GM12801 (cell line): Measurements from ENCODE around the gene MIPOL1.

ENCODE experiments used
- TF ChIP-seq, protein P1 (sequence below): IDR thresholded peaks from one replicate; pipeline ENCODE4 v1.5.1; 2011; ENCODE audit warnings: control low read depth; ENCODE audit not compliant: insufficient read length; ENCODE audit errors: extremely low read depth

Gene MIPOL1

DNA sequence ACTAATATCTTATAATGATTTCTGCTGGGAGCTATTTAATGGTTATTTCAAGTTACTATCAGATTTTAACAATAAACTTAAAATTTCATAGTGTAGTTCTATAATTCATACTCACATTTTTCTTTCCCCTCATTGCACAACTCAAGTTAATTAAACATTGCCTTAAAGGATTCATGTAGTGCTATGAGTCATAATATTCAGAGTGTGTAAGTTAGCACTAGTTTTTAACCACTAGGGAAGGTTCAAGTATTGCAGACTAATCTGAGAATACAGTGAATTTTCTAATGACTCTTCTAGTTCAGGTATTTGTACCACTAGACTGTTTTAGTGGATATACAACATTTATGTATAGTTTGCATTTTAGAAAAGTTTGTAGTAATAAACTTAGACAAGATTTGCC lies 347.4 kb downstream of the MIPOL1 start:
- TF ChIP-seq, protein P1, sequence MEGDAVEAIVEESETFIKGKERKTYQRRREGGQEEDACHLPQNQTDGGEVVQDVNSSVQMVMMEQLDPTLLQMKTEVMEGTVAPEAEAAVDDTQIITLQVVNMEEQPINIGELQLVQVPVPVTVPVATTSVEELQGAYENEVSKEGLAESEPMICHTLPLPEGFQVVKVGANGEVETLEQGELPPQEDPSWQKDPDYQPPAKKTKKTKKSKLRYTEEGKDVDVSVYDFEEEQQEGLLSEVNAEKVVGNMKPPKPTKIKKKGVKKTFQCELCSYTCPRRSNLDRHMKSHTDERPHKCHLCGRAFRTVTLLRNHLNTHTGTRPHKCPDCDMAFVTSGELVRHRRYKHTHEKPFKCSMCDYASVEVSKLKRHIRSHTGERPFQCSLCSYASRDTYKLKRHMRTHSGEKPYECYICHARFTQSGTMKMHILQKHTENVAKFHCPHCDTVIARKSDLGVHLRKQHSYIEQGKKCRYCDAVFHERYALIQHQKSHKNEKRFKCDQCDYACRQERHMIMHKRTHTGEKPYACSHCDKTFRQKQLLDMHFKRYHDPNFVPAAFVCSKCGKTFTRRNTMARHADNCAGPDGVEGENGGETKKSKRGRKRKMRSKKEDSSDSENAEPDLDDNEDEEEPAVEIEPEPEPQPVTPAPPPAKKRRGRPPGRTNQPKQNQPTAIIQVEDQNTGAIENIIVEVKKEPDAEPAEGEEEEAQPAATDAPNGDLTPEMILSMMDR = no peak

GRCh38 chr14:37546621-37547447 lies 349.1 kb downstream of the MIPOL1 start:
- TF ChIP-seq, protein P1 = no peak

GRCh38 chr14:37550511-37550910 lies 352.8 kb downstream of the MIPOL1 start:
- TF ChIP-seq, protein P1 = no peak

GRCh38 chr14:37551119-37551518 lies 353.4 kb downstream of the MIPOL1 start:
- TF ChIP-seq, protein P1 = no peak

DNA sequence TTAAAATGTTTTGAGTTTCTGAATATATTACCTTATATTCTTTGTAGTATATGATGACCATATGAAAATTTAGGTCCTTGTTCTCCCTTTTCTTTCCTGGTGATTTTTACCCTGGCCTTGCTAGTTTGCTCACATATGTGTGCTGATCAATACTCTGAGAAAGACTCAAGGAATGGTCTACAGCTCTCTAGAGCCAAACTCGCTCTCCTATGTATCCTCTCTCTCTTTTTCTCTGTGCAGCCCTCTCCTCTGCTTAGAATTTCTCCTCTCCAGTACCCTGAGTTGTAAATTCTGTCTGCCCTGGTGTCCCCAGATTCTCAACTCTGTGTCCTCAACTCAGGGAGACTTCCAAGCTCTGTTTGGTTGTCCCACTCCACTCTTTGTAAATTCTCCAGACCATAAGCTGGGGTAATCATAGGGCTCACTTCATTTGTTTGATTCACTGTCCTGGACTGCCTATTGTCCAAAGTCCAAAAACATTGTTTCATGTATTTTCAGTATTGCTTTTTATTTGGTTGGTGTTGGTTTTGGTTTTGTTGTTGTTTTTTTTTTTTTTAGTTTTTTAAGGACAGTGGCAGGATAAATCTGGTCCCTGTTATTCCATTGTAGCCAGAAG lies 356.3 kb downstream of the MIPOL1 start:
- TF ChIP-seq, protein P1 = no peak

DNA sequence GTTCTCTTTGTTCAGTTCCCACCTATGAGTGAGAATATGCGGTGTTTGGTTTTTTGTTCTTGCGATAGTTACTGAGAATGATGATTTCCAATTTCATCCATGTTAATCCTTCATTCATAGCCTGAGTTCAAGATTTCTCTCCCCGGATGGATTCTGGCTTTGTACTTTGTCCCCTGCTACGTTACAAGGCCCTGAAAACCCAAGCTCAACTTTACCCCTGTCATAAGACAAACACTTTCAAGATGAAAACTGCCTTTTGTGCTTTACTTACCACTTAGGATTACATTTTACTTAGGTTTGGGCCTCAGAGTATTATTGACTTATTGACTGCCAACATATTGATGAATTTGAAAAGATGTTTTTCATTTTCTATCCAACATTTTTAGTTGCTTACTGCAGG lies 361.0 kb downstream of the MIPOL1 start:
- TF ChIP-seq, protein P1 = no peak

- TF ChIP-seq, protein P1 = no peak
Measured at GRCh38 chr14:37559386-37559785, 361.6 kb downstream of the MIPOL1 start.
